HG03025 (cell line): ENCODE data around the gene TICRR.
"Not testable (repeated sequence)": the region's sequence is repeated elsewhere in the genome, so short reads cannot be mapped to it uniquely, and the experiment has no call there.

Source experiments
- ATAC-seq: cut with Tn5 transposase; IDR thresholded peaks from one replicate; pipeline ENCODE4 v1.9.1; 2021; ENCODE audit warnings: mild to moderate bottlenecking, moderate library complexity; ENCODE audit not compliant: unreplicated experiment, low FRiP score

Gene TICRR, protein sequence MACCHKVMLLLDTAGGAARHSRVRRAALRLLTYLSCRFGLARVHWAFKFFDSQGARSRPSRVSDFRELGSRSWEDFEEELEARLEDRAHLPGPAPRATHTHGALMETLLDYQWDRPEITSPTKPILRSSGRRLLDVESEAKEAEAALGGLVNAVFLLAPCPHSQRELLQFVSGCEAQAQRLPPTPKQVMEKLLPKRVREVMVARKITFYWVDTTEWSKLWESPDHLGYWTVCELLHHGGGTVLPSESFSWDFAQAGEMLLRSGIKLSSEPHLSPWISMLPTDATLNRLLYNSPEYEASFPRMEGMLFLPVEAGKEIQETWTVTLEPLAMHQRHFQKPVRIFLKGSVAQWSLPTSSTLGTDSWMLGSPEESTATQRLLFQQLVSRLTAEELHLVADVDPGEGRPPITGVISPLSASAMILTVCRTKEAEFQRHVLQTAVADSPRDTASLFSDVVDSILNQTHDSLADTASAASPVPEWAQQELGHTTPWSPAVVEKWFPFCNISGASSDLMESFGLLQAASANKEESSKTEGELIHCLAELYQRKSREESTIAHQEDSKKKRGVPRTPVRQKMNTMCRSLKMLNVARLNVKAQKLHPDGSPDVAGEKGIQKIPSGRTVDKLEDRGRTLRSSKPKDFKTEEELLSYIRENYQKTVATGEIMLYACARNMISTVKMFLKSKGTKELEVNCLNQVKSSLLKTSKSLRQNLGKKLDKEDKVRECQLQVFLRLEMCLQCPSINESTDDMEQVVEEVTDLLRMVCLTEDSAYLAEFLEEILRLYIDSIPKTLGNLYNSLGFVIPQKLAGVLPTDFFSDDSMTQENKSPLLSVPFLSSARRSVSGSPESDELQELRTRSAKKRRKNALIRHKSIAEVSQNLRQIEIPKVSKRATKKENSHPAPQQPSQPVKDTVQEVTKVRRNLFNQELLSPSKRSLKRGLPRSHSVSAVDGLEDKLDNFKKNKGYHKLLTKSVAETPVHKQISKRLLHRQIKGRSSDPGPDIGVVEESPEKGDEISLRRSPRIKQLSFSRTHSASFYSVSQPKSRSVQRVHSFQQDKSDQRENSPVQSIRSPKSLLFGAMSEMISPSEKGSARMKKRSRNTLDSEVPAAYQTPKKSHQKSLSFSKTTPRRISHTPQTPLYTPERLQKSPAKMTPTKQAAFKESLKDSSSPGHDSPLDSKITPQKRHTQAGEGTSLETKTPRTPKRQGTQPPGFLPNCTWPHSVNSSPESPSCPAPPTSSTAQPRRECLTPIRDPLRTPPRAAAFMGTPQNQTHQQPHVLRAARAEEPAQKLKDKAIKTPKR (N-terminal part only)

DNA sequence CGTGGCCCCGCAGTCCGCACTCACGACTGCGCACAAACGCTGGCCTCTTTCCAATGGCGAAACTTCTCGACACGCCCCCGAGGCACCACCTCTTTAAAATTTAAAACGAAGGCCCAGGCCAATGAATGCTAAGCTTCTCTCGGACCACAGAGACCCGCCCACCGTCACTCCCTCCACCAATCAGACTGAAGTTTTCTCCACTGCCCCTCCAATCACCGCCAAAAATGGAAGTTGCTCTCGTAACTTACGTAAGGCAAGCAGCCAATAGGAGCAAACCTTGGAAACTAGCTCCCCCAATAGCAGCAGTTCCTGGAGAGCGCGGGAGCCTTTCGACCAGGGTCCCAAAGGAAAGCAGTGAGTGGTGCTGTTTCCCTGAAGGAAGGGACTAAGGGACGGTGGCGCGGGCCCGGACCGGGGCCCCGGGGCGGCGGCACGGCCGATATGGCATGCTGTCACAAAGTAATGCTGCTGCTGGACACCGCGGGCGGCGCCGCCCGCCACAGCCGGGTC, at the start of gene TICRR:
Gene TICRR (plus strand): TSS at position 324 of the 510 bp plus-strand sequence. CDS start 118 bp downstream, at position 442.
- ATAC-seq = peak; percentile 94

DNA sequence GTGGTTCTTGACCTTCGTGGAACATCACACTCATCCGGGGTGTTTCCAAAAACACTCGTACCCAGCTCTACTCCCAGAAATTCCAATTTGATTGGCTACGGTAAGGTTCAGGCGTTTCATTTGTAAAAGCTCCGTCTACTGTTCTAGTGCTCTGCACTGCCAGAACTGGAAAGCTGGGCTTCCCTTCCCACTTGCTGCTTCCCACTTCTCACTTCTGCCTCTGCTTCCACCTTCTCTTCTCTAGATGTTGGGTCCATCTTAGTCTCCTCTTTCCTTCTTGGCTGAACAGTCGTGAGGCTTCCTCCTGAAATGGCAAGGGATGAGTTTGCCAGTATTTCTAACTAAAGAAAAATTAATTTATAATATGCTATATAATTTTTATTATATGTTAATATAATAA, 49.1 kb upstream of the TICRR start:
- ATAC-seq = no peak

GRCh38 chr15:89526601-89527441, 48.4 kb upstream of the TICRR start:
- no peak for ATAC-seq

DNA sequence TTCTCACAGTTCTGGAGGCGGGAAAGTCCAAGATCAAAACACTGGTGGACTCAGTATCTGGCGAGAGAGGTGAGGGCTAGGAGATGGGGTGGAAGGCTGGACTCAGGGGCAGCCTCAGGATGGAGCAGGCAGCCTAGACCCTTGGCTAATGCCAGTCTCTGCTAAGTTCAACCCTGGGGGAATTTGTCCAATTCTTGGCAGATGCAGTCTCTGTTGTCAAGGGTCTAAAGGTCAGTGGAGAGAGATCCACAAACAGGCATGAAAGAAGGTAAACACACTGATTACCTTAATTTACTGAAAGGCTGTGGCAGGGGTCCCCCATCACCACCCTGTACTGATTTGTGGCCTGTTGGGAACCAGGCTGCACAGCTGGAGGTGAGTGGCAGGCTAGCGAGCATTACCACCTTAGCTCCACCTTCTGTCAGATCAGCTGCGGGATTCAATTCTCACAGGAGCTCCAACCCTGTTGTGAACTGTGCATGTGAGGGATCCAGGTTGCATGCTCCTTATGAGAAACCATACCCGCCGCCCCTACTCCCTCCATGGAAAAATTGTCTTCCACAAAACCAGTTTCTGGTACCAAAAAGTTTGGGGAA, 46.4 kb upstream of the TICRR start:
- no peak for ATAC-seq

DNA sequence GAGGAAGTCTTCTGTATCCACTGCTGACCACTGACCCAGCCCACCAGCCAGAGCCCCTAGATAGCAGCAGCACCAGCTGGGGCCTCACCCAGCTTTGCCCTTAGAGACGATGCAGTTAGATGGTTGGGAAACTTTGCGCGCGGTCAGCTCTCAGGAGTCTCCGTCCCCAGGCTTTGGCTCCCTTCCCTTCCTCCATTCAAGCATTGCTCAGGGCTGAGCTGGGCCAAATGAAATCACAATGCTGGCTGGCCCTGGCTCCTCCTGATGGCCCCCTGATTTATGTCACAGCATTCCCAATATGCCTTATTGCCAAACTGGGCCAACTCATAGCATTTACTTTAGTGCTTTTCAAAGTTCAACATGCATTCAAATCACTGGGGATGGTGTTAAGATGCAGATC, 44.3 kb upstream of the TICRR start:
- no peak for ATAC-seq

- ATAC-seq = no peak
Observed at GRCh38 chr15:89531796-89532537, 43.3 kb upstream of the TICRR start.

GRCh38 chr15:89533861-89534544, 41.3 kb upstream of the TICRR start:
- ATAC-seq = no peak

- no peak for ATAC-seq
Observed at GRCh38 chr15:89539027-89539426, 36.2 kb upstream of the TICRR start.

GRCh38 chr15:89542369-89542768, 32.9 kb upstream of the TICRR start:
- ATAC-seq = no peak

GRCh38 chr15:89543389-89543788, 31.9 kb upstream of the TICRR start:
- ATAC-seq = no peak

DNA sequence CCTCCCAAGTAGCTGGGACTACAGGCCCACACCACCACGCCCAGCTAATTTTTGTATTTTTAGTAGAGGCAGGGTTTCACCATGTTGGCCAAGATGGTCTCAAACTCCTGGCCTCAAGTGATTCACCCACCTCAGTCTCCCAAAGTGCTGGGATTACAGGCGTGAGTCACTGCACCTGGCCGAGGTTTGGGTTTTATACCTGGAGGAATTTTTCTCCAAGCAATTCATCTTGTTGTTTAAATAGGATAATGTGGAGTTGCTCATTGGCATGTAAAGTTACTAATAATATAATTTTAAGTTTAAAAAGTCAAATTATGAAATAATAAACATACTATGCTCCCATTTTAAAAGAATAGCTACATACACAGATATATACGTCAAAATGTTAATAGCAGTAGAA, 26.1 kb upstream of the TICRR start:
- not testable (repeated sequence) for ATAC-seq

GRCh38 chr15:89550427-89550826, 24.8 kb upstream of the TICRR start:
- no peak for ATAC-seq

- ATAC-seq = no peak
Observed at GRCh38 chr15:89551550-89551949, 23.7 kb upstream of the TICRR start.

DNA sequence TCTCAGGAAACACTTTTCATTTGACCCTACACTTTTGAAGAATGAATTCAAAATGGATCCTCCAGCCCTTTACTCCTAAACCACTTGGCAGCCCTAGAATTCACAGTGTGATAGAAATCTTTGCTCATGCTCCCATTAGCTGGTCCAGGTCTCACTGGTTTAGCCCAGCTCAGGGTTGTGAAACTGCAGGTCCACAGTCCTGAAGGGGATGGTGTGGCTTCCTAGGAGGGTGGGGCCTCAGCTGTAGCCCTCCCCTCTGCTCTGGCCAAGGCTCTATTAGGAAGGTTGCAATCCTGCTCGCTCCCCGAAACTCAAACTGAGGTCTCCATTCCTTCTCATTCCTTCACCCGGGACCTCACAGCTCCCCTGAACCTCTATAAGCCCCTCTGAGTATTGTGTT, 21.6 kb upstream of the TICRR start:
- ATAC-seq = no peak

DNA sequence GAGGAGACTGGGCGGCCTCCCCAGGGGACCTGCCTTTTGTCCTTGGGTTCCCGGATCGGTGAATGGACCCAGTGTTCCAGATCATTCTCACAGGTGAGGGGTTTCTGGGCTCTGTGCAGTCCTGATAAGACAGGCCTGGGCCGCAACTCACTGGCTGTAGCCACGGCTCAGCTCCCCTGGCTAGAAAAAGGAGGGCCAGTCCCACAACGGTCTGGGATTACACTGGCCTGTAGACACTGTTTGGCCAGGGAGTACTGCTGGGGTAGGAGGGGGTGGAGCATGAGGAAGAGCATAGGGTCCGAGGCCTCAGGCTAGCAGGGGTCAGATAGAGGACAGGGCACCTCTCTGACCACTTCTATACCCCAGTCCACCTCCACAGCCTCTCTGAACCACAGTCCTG, 21.0 kb upstream of the TICRR start:
- ATAC-seq = no peak

GRCh38 chr15:89555768-89556167, 19.5 kb upstream of the TICRR start:
- ATAC-seq = no peak

GRCh38 chr15:89556413-89557262, 18.6 kb upstream of the TICRR start:
- ATAC-seq = no peak
